DMS53 (cell line): Measurements from ENCODE around the gene IPCEF1.
A peak's percentile ranks its signal among the peaks of the same experiment; 100 is the strongest.
"Not testable (repeated sequence)": the region's sequence is repeated elsewhere in the genome, so short reads cannot be mapped to it uniquely, and the experiment has no call there.

Source experiments
- DNase-seq: peaks from one replicate; lab custom pipeline; 2025; lab: John Stamatoyannopoulos, UW

The IPCEF1 gene

DNA sequence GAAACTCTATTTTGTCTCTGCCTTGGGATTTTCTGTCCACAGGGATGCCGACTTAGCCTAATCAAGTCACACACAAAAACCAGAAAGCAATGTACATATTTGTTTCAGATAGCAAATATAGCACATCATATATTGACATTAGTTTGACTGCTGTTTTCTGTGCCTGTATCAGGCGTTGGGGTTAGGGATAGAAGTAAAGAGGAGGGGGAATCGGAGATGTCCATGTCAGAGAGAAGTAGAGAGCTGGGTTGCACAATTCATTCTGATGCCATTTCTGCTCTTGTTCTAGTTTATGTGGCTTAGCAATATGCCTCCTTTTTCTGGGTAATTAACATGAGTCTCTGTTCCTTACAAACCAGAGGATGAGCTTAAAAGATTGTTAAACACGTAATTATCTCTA, 14.7 kb upstream of the IPCEF1 start:
- DNase-seq: no peak

DNA sequence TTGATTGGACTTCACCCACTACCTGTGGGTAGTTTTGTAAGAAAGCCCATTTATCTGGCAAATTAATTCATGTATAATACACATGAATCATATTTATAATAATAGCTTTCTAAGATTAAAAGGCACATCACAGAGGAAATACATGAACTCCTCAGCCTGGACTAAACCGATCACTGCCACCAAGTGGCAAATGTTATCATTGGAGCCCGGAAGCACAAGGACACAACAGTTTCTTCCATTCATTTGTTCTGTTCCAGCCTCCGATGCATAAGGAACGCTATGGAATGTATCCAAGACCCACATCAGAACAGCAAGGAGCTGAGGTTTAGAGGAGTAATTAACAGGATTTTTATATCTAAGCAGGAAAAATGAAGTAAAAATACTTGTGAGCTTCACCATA, 13.9 kb upstream of the IPCEF1 start:
- DNase-seq: no peak

DNA sequence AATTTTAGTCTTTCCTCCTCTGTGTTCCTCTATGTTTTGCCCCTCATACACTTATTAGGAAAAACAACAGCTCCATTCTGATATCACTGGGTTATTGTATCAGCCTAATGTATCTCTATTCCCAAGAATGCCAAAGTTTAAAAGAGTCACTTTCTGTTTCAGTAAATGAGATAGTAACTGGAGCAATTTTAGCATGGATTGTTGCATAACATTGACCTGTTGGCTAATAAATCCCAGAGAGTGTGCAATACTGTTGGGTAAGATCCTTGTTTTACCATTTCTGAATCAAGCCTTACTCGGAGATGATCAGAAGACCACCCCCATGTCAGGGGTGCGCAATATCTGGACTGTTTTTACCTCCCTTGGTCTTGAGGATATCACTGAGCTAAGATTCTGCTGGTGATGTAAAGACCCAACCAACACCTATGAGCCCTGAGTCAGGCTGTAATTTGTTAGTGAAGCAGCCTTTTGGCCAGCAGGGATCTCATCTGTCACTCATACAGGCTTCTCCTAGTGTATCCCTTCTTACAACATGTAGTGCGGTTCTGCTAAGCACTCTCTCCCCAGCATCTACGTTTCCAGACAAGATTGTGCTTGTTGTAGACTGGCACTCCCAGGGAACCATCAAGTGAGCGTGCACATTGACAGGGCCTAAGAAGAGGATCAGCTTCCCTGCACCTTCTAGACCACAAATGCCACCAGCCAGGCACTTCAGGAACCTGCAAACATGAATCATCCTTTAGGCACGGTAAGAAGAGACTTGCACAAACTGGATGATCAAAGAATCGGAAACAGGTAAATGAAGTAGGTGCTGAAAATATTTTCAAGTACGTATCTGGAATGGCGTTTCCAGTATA, 11.5 kb upstream of the IPCEF1 start:
- peak; percentile 50 for DNase-seq

DNA sequence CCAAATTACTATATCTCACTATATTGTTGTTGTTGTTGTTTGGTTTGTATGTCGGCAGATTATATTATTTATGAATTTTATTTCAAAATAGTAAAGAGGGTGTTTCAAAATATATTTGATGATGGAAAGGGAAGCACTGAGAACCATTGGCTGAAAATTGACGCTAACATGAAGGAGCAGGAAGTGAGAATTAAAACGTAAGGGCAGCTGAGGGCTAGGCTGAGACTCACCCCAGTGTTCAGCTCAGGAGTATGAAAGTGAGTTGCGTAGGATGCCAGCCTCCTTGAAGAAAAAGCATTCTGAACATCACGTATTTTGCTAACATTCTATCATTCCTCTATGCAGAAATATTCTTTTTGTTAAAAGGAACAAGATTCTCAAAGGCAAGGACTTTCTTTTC, 10.7 kb upstream of the IPCEF1 start:
- no peak for DNase-seq

DNA sequence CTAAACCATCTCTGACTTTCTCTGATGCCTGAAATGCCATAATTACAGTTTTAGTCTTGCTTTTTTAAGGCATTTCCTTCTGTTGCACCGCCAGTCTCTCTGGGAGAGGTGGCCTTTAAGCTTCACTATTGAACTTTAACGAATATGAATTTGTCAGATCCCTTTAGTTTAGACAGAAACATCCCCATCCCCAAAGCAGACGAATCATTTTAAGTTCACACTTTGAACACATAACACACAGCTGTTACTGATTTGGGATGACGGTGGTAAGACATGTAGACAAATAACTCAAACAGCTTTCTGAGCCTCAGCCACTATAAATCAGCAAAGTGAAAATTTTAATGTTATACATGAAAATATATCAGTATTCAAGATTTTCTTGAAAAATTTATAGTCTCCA, 7.2 kb upstream of the IPCEF1 start:
- DNase-seq: no peak

DNA sequence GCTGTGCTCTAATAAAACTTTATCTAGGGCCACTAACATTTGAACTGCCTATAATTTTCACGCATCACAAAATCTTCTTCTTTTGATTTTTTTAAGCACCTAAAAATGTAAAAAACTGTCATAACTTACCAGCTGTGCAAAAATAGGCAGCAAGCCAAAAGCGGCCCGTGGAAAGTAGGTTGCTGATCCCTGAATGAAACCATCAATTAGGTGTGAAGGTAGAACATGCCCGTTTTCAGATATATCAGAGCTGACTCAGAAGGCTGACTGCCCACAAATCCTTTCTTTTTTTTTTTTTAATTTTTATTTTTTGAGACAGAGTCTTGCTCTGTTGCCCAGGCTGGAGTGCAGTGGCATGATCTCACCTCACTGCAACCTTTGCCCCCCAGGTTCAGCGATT, 4.9 kb upstream of the IPCEF1 start:
- DNase-seq: no peak

DNA sequence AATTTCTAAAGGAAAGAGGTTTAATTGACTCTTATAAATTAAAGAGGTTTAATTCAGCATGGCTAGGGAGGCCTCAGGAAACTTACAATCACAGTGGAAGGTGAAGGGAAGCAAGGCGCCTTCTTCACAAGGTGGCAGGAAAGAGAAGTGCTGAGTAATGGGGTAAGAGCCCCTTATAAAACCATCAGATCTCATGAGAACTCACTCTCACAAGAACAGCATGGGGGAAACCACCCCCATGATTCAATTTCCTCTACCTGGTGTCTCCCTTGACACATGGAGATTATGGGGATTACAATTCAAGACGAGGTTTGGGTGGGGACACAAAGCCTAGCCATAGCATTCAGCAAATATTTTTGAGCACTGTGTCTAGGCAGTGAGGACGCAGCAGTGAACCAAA, 3.9 kb upstream of the IPCEF1 start:
- DNase-seq: no peak

DNA sequence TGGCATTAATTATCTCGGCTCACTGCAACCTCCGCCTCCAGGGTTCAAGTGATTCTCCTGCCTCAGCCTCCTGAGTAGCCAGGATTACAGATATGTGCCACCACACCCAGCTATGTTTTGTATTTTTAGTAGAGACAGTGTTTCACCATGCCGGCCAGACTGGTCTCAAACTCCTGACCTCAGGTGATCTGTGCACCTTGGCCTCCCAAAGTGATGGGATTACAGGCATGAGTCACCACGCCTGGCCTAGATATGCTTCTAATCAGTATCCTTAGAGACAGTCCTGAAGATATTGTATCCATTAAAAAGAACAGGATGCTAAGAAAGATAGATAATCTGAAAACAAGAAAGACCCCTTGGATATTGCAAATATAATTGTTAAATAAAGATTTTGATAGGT, 3.1 kb upstream of the IPCEF1 start:
- DNase-seq: no peak

DNA sequence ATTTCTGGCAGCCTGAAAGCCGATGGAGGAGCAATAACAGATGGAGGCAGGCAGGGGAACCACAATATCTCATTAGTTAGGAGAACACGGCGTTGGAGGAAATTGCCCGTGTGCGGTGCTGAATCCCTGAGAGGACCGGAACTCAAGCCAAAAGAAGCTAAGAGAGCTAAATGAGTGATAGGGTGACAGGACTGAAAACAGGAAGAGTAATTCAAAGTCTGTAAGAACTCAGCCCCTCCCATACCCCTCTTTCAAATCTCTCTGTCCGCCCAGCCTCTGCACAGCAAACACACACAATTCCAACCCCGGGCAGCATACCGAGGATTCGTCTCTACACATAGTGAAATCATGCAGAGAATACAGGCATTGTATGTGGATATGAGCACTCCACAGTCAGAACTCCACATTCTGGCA, 2.6 kb upstream of the IPCEF1 start:
- DNase-seq: no peak

DNA sequence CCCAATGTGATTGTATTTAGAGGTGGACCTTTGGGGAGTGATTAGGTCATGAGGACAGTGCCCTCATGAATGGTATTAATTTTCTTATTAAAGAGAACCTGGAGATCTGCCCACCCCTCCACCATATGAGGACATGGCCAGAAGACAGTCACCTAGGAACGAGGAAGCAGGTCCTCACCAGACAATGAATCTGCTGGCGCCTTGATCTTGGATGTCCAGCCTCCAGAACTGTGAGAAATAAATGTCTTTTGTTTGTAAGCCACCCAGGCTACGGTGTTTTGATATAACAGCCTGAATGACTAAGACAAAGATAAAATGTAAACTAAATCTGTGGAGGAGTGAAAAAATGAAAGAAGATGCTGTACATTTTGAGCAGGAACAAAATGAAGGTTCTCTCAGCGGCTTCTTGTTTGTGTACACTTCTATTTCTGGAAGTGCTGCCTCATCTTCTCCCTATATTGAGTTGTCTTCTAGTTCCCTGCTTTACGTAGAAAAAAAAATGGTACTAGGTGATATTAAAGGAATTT, 1.5 kb upstream of the IPCEF1 start:
- DNase-seq: no peak

DNA sequence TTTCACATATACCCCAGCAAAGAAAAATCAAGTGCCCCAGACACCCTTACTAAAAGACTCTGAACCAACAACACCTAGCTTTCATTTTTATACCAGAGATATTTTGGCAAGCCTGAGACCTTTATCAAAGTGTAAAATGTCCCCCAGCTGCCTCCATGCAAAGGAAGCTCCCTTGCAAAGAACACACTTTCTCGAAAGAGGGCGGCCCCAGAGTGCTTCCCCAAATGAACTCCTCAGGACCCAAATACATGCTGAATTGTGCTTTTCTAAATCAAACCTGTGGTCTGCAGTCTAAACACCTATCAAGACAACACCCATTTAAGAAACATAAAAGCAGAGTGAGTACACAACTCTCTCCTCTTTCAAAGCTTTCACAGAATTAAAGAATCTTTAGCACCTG, 490 bp downstream of the IPCEF1 start:
- DNase-seq: no peak

DNA sequence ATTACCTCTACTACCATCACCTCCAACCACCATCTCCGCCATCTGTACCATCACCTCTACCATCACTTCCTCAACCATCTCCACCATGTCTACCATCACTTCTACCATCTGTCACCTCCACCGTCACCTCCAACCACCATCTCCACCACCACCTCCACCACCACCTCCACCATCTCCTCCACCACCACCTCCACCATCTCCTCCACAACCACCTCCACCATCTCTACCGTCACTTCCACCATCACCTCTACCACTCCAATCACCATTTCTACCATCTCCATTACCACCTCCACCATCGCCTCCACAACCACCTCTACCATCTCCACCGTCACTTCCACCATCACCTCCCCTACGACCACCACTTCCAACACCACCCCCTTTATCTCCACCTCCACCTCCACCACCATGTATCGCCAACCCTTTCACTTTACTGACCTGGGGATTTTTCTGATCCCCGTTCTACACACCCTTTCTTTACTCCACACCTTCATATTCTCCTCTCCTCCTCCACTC, 2.3 kb downstream of the IPCEF1 start:
- no peak for DNase-seq

DNA sequence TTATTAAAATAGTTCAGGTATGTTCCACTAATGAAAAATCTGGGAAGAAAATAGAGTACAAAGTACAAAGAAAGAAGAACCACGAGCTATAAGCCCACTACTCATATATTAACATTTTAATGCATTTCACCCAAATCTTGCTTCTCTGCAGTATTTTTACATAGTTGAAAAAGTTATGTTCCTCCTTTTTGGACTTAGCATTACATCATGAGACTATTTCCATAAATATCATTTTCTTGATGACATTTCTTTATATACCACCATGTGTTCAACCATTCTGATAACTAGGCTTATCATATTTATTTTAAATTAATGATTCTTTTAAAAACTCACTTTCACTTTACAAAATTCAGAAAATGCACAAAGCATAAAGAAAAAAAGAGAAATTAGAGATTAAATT, 3.0 kb downstream of the IPCEF1 start:
- no peak for DNase-seq

DNA sequence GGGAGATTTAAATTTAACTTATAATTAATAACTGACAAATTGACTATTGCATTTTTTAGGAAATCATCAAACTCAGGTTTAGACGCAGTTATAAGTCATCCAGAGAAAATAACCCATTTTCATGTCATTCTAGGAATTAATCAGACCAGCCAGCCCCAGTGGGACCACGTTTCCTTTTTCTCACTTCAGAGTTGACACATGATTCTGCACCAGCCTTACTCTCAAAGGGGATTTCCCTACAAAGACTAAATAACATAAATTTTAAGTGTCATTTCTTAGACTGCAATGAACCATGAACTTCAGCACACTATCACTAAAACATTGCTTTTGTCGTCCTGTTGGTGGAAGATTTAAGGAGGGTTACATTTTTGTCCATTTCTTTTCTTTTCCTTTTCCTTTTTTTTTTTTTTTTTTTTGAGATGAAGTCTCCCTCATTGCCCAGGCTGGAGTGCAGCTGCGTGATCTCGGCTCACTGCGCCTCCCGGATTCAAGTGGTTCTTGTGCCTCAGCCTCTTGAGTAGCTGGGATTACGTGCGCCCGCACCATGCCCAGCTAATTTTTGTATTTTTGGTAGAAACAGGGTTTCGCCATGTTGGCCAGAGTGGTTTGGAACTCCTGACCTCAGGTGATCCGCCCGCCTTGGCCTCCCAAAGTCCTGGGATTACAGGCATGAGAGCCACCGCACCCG, 3.6 kb downstream of the IPCEF1 start:
- DNase-seq: no peak

DNA sequence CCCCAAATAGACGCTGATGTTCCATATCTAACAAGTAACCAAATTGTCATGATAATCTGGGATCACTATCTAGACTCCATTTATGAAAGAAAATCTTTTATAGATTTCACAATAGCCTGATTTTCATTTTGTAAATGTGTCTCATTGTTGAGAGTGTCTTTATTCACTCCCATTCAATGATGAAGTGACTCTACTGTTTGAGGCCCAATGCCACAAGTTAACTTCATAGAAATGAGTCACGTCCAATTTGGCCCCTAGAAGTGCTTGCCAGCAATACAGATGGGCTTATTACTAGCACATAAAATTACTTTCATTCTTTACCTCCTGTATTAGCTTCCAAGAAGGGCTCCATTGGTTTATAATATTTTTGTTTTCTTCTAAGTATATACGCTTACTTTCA, 6.3 kb downstream of the IPCEF1 start:
- no peak for DNase-seq

DNA sequence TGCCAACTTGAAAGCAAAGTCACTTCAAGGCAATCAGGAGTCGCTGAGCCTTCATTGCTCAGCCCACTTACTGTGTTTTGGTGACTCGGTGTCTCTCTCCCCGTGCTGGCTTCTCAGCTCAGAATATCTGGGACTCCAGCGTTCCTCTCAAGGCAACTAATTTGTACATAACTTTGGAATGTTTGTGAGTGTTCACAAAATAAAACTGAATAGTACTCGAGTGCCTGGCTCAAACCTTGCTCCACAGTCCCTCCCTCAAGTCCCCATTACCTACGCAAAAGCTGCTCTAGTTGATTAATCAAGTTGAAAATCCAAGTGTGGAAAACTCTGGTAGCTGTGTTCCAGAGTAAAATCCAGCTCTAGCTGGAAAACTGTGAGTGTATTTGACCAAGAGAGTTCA, 8.6 kb downstream of the IPCEF1 start:
- no peak for DNase-seq

DNA sequence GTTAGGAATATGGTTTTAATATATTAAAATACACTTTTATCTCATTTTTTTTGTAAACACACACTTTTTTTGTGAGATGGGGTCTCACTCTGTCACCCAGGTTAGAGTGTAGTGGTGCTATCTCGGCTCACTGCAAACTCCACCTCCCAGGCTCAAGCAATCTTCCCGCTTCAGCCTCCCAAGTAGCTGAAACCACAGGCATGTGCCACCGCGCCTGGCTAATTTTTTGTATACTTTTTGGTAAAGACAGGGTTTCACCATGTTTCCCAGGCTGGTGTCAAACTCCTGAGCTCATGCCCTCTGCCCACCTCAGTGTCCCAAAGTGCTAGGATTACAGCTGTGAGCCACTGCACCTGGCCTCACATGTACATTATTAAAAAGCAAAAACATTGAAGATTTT, 10.8 kb downstream of the IPCEF1 start:
- DNase-seq: no peak

DNA sequence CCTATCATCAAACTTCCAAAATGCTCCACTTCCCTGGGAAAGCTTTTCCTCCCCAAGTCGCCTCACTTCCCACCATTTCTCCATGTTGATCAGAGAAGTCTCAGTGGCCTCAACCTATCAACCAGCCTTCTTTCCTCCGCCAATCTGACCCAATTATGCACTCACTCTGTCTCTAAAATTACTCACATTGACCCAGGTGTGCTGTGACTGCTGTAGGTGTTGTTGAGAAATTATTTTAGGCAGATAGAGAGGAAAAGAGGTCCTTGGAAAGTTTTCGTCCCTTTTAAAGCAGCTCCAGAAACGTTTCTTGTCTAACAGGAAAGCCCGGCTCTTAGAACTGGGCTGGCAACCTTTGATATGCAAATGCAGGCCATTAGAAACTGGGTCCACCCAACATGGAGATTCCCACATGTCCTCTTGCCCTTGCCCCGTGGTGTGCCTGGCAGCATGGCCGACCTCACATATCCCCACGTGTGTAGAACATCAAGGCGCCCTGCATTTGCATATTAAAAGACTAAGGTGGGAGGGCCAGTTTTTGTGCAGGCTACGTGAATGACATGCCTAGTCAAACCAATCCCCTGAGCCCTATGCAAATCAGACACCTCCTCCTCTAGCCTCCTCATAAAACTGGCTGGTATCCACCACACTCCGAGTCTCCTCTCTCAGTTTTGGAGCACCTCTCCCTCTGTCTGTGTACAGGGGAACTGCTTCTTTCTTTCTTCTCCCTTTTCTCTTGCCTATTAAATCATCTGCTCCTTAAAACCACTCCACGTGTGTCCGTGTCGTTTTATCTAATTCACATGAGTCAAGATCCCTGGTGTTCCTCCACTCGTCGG, 12.9 kb downstream of the IPCEF1 start:
- DNase-seq: peak; percentile 81

DNA sequence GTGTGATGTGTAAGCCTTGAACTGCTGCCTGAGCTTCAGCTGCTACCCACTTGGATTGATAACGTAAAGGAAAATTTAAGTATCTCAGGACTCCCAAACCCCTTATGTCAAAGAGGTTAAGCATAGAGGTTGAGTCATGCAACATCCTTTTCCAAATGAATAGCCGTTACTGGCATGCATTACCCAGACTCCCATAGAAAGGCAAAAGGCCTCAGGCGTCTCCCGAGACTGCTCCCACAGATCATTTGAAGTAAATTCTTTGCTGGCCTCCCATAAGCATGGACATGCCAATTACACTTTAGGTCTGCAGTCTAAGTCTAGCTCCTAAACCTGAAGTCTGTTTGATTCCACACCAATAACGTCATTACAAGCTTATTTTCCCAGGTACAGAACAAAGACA, 14.7 kb downstream of the IPCEF1 start:
- DNase-seq: no peak

DNA sequence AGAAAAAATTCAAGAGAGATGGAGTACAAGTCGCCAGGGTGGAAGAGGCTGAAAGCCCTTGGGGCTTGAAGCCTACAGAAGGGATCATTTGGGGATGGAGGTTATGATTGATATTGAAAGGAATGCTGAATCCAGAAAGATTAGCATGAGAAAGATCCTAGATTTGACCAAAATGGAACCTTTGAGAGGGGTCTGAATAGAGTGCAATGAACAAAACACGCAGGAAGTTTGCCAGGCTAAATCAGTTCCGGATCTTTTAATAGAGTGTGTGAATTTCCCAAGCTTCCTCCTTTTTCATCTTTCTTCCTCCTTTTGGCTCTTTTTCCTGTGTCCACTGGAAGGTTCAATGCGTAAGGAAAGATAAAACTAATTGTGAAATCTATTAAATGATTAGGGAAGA, 15.3 kb downstream of the IPCEF1 start:
- no peak for DNase-seq

DNA sequence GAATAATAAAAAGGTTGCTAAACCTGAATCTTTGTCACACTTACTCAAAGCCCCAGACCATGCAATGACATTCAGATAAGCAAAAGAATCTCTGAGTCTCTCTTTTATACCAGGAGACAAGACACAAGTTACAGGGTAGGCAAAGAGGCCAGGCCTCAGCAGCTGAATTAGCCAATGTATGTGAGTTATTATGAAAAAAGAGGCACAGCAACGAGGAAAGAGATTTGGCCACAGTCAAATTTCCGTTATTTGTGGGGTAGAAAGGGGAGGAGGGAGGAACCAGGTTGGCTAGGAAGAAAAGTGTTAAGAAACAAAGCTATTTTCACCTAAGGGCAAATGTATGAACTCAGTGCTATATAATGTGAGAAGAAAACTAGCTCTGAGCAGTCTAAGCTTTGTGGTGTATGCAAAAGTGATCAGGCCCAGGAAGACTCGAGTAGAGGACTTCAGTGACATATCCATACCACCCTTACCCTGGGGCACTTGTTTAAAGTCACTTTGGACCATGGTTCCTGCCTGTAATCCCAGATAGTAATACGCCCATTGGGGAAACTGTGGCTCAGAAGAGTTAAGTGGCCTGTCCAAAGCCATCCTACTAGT, 19.1 kb downstream of the IPCEF1 start:
- DNase-seq: no peak

DNA sequence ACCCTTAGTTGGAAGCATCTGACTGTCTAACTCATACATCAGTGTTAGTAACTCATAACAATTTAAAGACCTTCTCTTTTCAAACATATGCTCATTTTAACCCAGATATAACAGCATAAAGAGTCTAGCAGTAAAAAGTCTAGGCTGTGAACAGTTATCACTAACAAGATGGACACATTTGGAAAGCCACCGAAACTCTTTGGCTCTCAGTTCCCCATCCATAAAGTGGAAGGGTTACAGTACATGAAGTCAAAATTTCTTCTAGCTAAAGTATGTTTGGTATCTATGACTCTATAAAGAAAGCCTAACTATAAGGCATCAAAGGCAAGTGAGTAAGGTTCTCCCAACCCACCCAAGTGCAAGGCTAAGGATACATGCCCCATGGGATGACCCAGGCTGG, 22.5 kb downstream of the IPCEF1 start:
- not testable (repeated sequence) for DNase-seq
